Colonic mucosa (tissue), 4 donors: Measurements from ENCODE around the gene SOX13. TPM values are rescaled to one million over a fixed set of nuclear protein-coding genes. Genes with fewer than 3 reads are reported as not detected.

ENCODE experiments used
- DNase-seq: peaks from one replicate; pipeline ENCODE4 v3.0.0-alpha.2; 2020
- H3K27ac ChIP-seq: fragments of 200-600 bp; one replicate; pipeline ENCODE4 v1.8.0; 2021
- H3K27me3 ChIP-seq: fragments of 200-600 bp; one replicate; pipeline ENCODE4 v1.8.0; 2021
- H3K36me3 ChIP-seq: fragments of 200-600 bp; one replicate; pipeline ENCODE4 v1.8.0; 2021
- H3K4me1 ChIP-seq: fragments of 200-600 bp; one replicate; pipeline ENCODE4 v1.8.0; 2021; ENCODE audit warnings: mild to moderate bottlenecking
- H3K4me3 ChIP-seq: fragments of 200-600 bp; one replicate; pipeline ENCODE4 v1.8.0; 2021
- H3K9ac ChIP-seq, 2 donors: one replicate each; pipeline ENCODE4 v1.7.0; 2013; ENCODE audit warnings: control low read depth in 2 of 2, low read depth in 2 of 2, low read length in 2 of 2
- H3K9me3 ChIP-seq: fragments of 200-600 bp; one replicate; pipeline ENCODE4 v1.8.0; 2021
- CTCF ChIP-seq: fragments of 200-600 bp; IDR thresholded peaks from one replicate; pipeline ENCODE4 v1.8.0; 2022; ENCODE audit warnings: antibody characterized with exemption, mild to moderate bottlenecking
- intact Hi-C: fragments of 100-400 bp; cut with DNase I; formaldehyde crosslinking; loops from one replicate; pipeline ENCODE4 v1.14.1; 2022
- total RNA-seq, 2 donors: library from RNA; stranded (reverse); fragmentation: NEBNext Ultra II Directional in 1 of 2; extraction: Animal tissue kit (Norgen Biotek cat#: 25700) in 1 of 2; gene quantifications; one replicate each; pipeline ENCODE4 v1.2.1, GENCODE V29; 2021
- donor health status: healthy.
- donor health status: DM: no; HTN: no; CAD: no.
- donor health status: DM: no; HTN: no; CAD: no.

Gene SOX13
- total RNA-seq, 2 donors from 2014 or later: 34.9 to 35.1 TPM

GRCh38 chr1:204104331-204105130, 31.6 kb downstream of the SOX13 start:
- peak; percentile 81 for DNase-seq
- Histone ChIP-seq H3K4me3 (no peak overlapping the region), H3K27me3 (no peaks in the 10 kb centered on the region), H3K27ac (peak overlapping the region; percentile 57), H3K9ac (no peak overlapping the region), H3K9me3 (no peaks in the 10 kb centered on the region), H3K36me3 (no peaks in the 10 kb centered on the region), H3K4me1 (peaks cover 17% of the 10 kb centered on the region)
- intact Hi-C loops: no loop called here
- TF ChIP-seq CTCF: no peak

GRCh38 chr1:204105131-204105515, 32.2 kb downstream of the SOX13 start:
- no peak overlapping the region for H3K9ac ChIP-seq
- no peaks in the 10 kb centered on the region for H3K9me3 ChIP-seq
- peaks cover 17% of the 10 kb centered on the region for H3K4me1 ChIP-seq

GRCh38 chr1:204106825-204107224, 33.9 kb downstream of the SOX13 start:
- H3K36me3 ChIP-seq: no peaks in the 10 kb centered on the region
- H3K4me3 ChIP-seq: no peak overlapping the region
- no peak overlapping the region for H3K9ac ChIP-seq
- no peak for DNase-seq
- no peaks in the 10 kb centered on the region for H3K9me3 ChIP-seq
- peaks cover 17% of the 10 kb centered on the region for H3K4me1 ChIP-seq
- no peak overlapping the region for H3K27ac ChIP-seq
- H3K27me3 ChIP-seq: no peaks in the 10 kb centered on the region
- intact Hi-C loops: no loop called here
- no peak for TF ChIP-seq CTCF

More at GRCh38 chr1:204105131-204105515, 32.2 kb downstream of the SOX13 start:
- Histone ChIP-seq H3K27ac (no peak overlapping the region), H3K27me3 (no peaks in the 10 kb centered on the region), H3K4me3 (no peak overlapping the region), H3K36me3 (no peaks in the 10 kb centered on the region)
- intact Hi-C loops: no loop called here
- no peak for TF ChIP-seq CTCF
- DNase-seq: no peak

- peaks cover 15% of the 10 kb centered on the region for H3K4me1 ChIP-seq
- no peak overlapping the region for H3K27ac ChIP-seq
- H3K9me3 ChIP-seq: no peaks in the 10 kb centered on the region
- no peaks in the 10 kb centered on the region for H3K36me3 ChIP-seq
- DNase-seq: no peak
- H3K4me3 ChIP-seq: no peak overlapping the region
- no peak for TF ChIP-seq CTCF
- H3K9ac ChIP-seq: no peak overlapping the region
- intact Hi-C loops: no loop called here
- H3K27me3 ChIP-seq: no peaks in the 10 kb centered on the region
These were observed 35.0 kb downstream of the SOX13 start for GRCh38 chr1:204107892-204108291.

GRCh38 chr1:204108312-204109141, 35.6 kb downstream of the SOX13 start:
- no peak overlapping the region for H3K4me3 ChIP-seq
- H3K36me3 ChIP-seq: no peaks in the 10 kb centered on the region
- H3K4me1 ChIP-seq: peaks cover 11% of the 10 kb centered on the region
- no peak overlapping the region for H3K27ac ChIP-seq
- H3K27me3 ChIP-seq: no peaks in the 10 kb centered on the region
- no peaks in the 10 kb centered on the region for H3K9me3 ChIP-seq
- no peak overlapping the region for H3K9ac ChIP-seq
- no peak for TF ChIP-seq CTCF
- intact Hi-C loops: no loop called here
- DNase-seq: no peak
